LNCaP clone FGC (cell line): ENCODE measurements around the gene WSCD1.

Source experiments
- DNase-seq: peaks from one replicate; pipeline ENCODE4 v3.0.0-alpha.2; 2011; ENCODE audit warnings: low read depth
- H3K4me3 ChIP-seq: 2 replicates; pipeline ENCODE4 v1.5.1; 2011; ENCODE audit warnings: mild to moderate bottlenecking, low read depth, low read length, control low read depth
- CTCF ChIP-seq: IDR thresholded peaks from 2 replicates; pipeline ENCODE4 v1.5.1; 2012; ENCODE audit warnings: mild to moderate bottlenecking; ENCODE audit not compliant: control insufficient read depth, insufficient read depth; ENCODE audit errors: extremely low read depth

WSCD1 gene

GRCh38 chr17:6046431-6046830 is 23.7 kb upstream of the WSCD1 start:
- no peak overlapping the region for H3K4me3 ChIP-seq
- DNase-seq: no peak
- TF ChIP-seq CTCF: no peak

GRCh38 chr17:6046931-6047330 is 23.2 kb upstream of the WSCD1 start:
- no peak for TF ChIP-seq CTCF
- DNase-seq: no peak
- H3K4me3 ChIP-seq: no peak overlapping the region

- no peak for TF ChIP-seq CTCF
- no peak for DNase-seq
- no peak overlapping the region for H3K4me3 ChIP-seq
These were observed 22.2 kb upstream of the WSCD1 start for GRCh38 chr17:6047966-6048365.

- no peak for DNase-seq
- no peak for TF ChIP-seq CTCF
These were observed 21.7 kb upstream of the WSCD1 start for GRCh38 chr17:6048486-6048885.

GRCh38 chr17:6052926-6053325 is 17.3 kb upstream of the WSCD1 start:
- TF ChIP-seq CTCF: no peak
- H3K4me3 ChIP-seq: no peak overlapping the region
- DNase-seq: no peak

More at GRCh38 chr17:6048486-6048885, 21.7 kb upstream of the WSCD1 start:
- no peak overlapping the region for H3K4me3 ChIP-seq

- H3K4me3 ChIP-seq: no peak overlapping the region
- peak; percentile 25 for DNase-seq
- no peak for TF ChIP-seq CTCF
These were observed 15.8 kb upstream of the WSCD1 start for GRCh38 chr17:6054372-6054771.

- no peak for TF ChIP-seq CTCF
- H3K4me3 ChIP-seq: no peak overlapping the region
- no peak for DNase-seq
These were observed 14.1 kb upstream of the WSCD1 start for GRCh38 chr17:6056104-6056503.
